SK-N-SH treated with all-trans-retinoic acid at 6 μM for 48 hours (cell line): ENCODE results near the gene MMP25.

Source experiments
- ATAC-seq: fragments of 200-7000 bp; cut with Tn5 transposase; 3 replicates; pipeline ENCODE4 v1.9.1; 2020; ENCODE audit warnings: mild to moderate bottlenecking, moderate library complexity
- ARNTL ChIP-seq: fragments of 450-650 bp; formaldehyde crosslinking; IDR thresholded peaks from 2 replicates; pipeline ENCODE4 v1.5.0; 2020; ENCODE audit warnings: low read depth, mild to moderate bottlenecking, moderate library complexity, borderline replicate concordance
- BACH2 ChIP-seq: fragments of 250-450 bp; sonication (Bioruptor Pico); IDR thresholded peaks from 2 replicates; pipeline ENCODE4 v1.9.0; 2021; ENCODE audit warnings: mild to moderate bottlenecking, borderline replicate concordance
- CREB5 ChIP-seq: fragments of 250-450 bp; sonication (Bioruptor Pico); IDR thresholded peaks from 2 replicates; pipeline ENCODE4 v1.5.1; 2020; ENCODE audit warnings: low read depth, mild to moderate bottlenecking, moderate library complexity
- CSDC2 ChIP-seq: fragments of 250-450 bp; sonication (Bioruptor Pico); IDR thresholded peaks from 2 replicates; pipeline ENCODE4 v1.5.0; 2020; ENCODE audit warnings: mild to moderate bottlenecking, moderate library complexity
- CSRNP3 ChIP-seq: fragments of 250-450 bp; sonication (Bioruptor Pico); IDR thresholded peaks from 2 replicates; pipeline ENCODE4 v1.5.1; 2021; ENCODE audit warnings: mild to moderate bottlenecking, moderate library complexity
- ESRRG ChIP-seq: fragments of 250-450 bp; sonication (Bioruptor Pico); IDR thresholded peaks from 2 replicates; pipeline ENCODE4 v1.6.1; 2021; ENCODE audit warnings: mild to moderate bottlenecking
- GLIS3 ChIP-seq: fragments of 250-450 bp; sonication (Bioruptor Pico); IDR thresholded peaks from 2 replicates; pipeline ENCODE4 v1.5.0; 2020; ENCODE audit warnings: mild to moderate bottlenecking, moderate library complexity
- ISL1 ChIP-seq: fragments of 250-450 bp; sonication (Bioruptor Pico); IDR thresholded peaks from 2 replicates; pipeline ENCODE4 v2.1.2; 2022; ENCODE audit warnings: mild to moderate bottlenecking, moderate library complexity
- OSR1 ChIP-seq: fragments of 250-450 bp; sonication (Bioruptor Pico); IDR thresholded peaks from 2 replicates; pipeline ENCODE4 v1.8.0; 2022; ENCODE audit warnings: moderate library complexity, mild to moderate bottlenecking, inconsistent platforms
- PATZ1 ChIP-seq: fragments of 250-450 bp; sonication (Bioruptor Pico); IDR thresholded peaks from 2 replicates; pipeline ENCODE4 v1.8.0; 2020; ENCODE audit warnings: mild to moderate bottlenecking, moderate library complexity, borderline replicate concordance
- PPARA ChIP-seq: fragments of 250-450 bp; sonication (Bioruptor Pico); IDR thresholded peaks from 2 replicates; pipeline ENCODE4 v1.5.0; 2020; ENCODE audit warnings: mild to moderate bottlenecking, borderline replicate concordance
- RARB ChIP-seq: fragments of 250-450 bp; sonication (Bioruptor Pico); IDR thresholded peaks from 2 replicates; pipeline ENCODE4 v1.8.0; 2021; ENCODE audit warnings: mild to moderate bottlenecking, moderate library complexity
- SNAI2 ChIP-seq: fragments of 250-450 bp; sonication (Bioruptor Pico); IDR thresholded peaks from 2 replicates; pipeline ENCODE4 v1.5.0; 2020; ENCODE audit warnings: mild to moderate bottlenecking, moderate library complexity
- TCF4 ChIP-seq: fragments of 250-450 bp; sonication (Bioruptor Pico); IDR thresholded peaks from 2 replicates; pipeline ENCODE4 v1.8.0; 2021; ENCODE audit warnings: mild to moderate bottlenecking, moderate library complexity, borderline replicate concordance
- TOX ChIP-seq: fragments of 250-450 bp; sonication (Bioruptor Pico); IDR thresholded peaks from 2 replicates; pipeline ENCODE4 v1.8.0; 2021; ENCODE audit warnings: mild to moderate bottlenecking, moderate library complexity, borderline replicate concordance
- TSHZ2 ChIP-seq: fragments of 250-450 bp; sonication (Bioruptor Pico); IDR thresholded peaks from 2 replicates; pipeline ENCODE4 v1.5.0; 2020; ENCODE audit warnings: mild to moderate bottlenecking, moderate library complexity
- ZC3H10 ChIP-seq: fragments of 250-450 bp; sonication (Bioruptor Pico); IDR thresholded peaks from 2 replicates; pipeline ENCODE4 v1.5.1; 2021; ENCODE audit warnings: mild to moderate bottlenecking, moderate library complexity
- ZFP3 ChIP-seq: fragments of 250-450 bp; sonication (Bioruptor Pico); IDR thresholded peaks from 2 replicates; pipeline ENCODE4 v1.5.0; 2020; ENCODE audit warnings: mild to moderate bottlenecking, moderate library complexity
- ZFP30 ChIP-seq: fragments of 450-650 bp; formaldehyde crosslinking; IDR thresholded peaks from 2 replicates; pipeline ENCODE4 v1.5.0; 2022; ENCODE audit warnings: mild to moderate bottlenecking, moderate library complexity
- ZNF565 ChIP-seq: fragments of 450-650 bp; formaldehyde crosslinking; conservative IDR thresholded peaks from 2 replicates; pipeline ENCODE4 v1.5.0; 2020; ENCODE audit warnings: low read depth, mild to moderate bottlenecking, moderate library complexity
- ZNF70 ChIP-seq: fragments of 450-650 bp; formaldehyde crosslinking; IDR thresholded peaks from 2 replicates; pipeline ENCODE4 v1.5.0; 2020; ENCODE audit warnings: mild to moderate bottlenecking, moderate library complexity
- ZNF8 ChIP-seq: fragments of 450-650 bp; formaldehyde crosslinking; IDR thresholded peaks from 2 replicates; pipeline ENCODE4 v1.5.0; 2020; ENCODE audit warnings: mild to moderate bottlenecking, moderate library complexity

MMP25 gene

GRCh38 chr16:3029491-3030221, 16.7 kb upstream of the MMP25 start:
- no peak for TF ChIP-seq GLIS3 (CRISPR knock-in tag)
- no peak for TF ChIP-seq ARNTL (CRISPR knock-in tag)
- no peak for TF ChIP-seq PPARA (CRISPR knock-in tag)
- TF ChIP-seq ISL1 (CRISPR knock-in tag): no peak
- TF ChIP-seq ZFP30 (CRISPR knock-in tag): no peak
- ATAC-seq: peak; percentile 7

GRCh38 chr16:3030222-3031212, 15.8 kb upstream of the MMP25 start:
- no peak for TF ChIP-seq CREB5 (CRISPR knock-in tag)
- no peak for TF ChIP-seq ZNF8 (CRISPR knock-in tag)
- TF ChIP-seq OSR1 (CRISPR knock-in tag): no peak
- no peak for TF ChIP-seq SNAI2 (CRISPR knock-in tag)
- TF ChIP-seq GLIS3 (CRISPR knock-in tag): no peak
- no peak for TF ChIP-seq PATZ1
- TF ChIP-seq CSDC2 (CRISPR knock-in tag): no peak
- no peak for TF ChIP-seq TSHZ2 (CRISPR knock-in tag)
- no peak for TF ChIP-seq RARB (CRISPR knock-in tag)
- TF ChIP-seq PPARA (CRISPR knock-in tag): no peak
- no peak for TF ChIP-seq CSRNP3 (CRISPR knock-in tag)
- TF ChIP-seq ZC3H10 (CRISPR knock-in tag): no peak
- TF ChIP-seq ZFP30 (CRISPR knock-in tag): no peak
- ATAC-seq: no peak

- no peak for ATAC-seq
- TF ChIP-seq BACH2 (no peak), TCF4 (CRISPR knock-in tag) (no peak), CSRNP3 (CRISPR knock-in tag) (no peak), ESRRG (CRISPR knock-in tag) (no peak), TSHZ2 (CRISPR knock-in tag) (no peak), GLIS3 (CRISPR knock-in tag) (no peak), ZFP30 (CRISPR knock-in tag) (no peak), ZFP3 (CRISPR knock-in tag) (no peak), OSR1 (CRISPR knock-in tag) (no peak), TOX (CRISPR knock-in tag) (no peak), ISL1 (CRISPR knock-in tag) (no peak), ZNF565 (CRISPR knock-in tag) (no peak), CREB5 (CRISPR knock-in tag) (no peak), ZNF70 (CRISPR knock-in tag) (no peak), ZNF8 (CRISPR knock-in tag) (no peak), ARNTL (CRISPR knock-in tag) (no peak)
Measured at GRCh38 chr16:3032624-3033023, 13.7 kb upstream of the MMP25 start.
